CD14-positive monocyte (primary cell): ENCODE measurements around the gene JAG2. TPM values are rescaled to one million over a fixed set of nuclear protein-coding genes. Genes with fewer than 3 reads are reported as not detected.

Experiments used
- DNase-seq, 3 donors: peaks; one replicate each; pipeline ENCODE4 v3.0.0-alpha.2; 2011 to 2022
- H2AFZ ChIP-seq: 2 replicates; pipeline ENCODE4 v1.6.0; 2012; ENCODE audit warnings: mild to moderate bottlenecking, low read depth, low read length, inconsistent platforms; ENCODE audit not compliant: insufficient read depth, poor library complexity, severe bottlenecking
- H3K27ac ChIP-seq, 2 donors: 1 replicate in 1 of 2; 2 replicates in 1 of 2; pipeline ENCODE4 v1.5.1; 2012 to 2013; ENCODE audit warnings: low read length in 2 of 2, control low read depth in 1 of 2, inconsistent platforms in 1 of 2, low read depth in 1 of 2, mild to moderate bottlenecking in 1 of 2
- H3K27me3 ChIP-seq, 2 donors: one replicate each; pipeline versions ENCODE4 v1.6.0 to v1.6.1; 2011 to 2013; ENCODE audit warnings: low read length in 2 of 2; ENCODE audit not compliant: control insufficient read depth in 2 of 2, insufficient read depth in 2 of 2
- H3K36me3 ChIP-seq, 2 donors: replicated peaks in 1 of 2; 1 replicate in 1 of 2; 2 replicates in 1 of 2; pipeline versions ENCODE4 v1.5.1 to v1.6.1; 2012 to 2013; ENCODE audit warnings: low read length in 2 of 2, control low read depth in 1 of 2, inconsistent platforms in 1 of 2, mild to moderate bottlenecking in 1 of 2; ENCODE audit not compliant: insufficient read depth in 2 of 2, control insufficient read depth in 1 of 2
- H3K4me1 ChIP-seq, 2 donors: 1 replicate in 1 of 2; 2 replicates in 1 of 2; pipeline versions ENCODE4 v1.5.1 to v1.6.1; 2012 to 2013; ENCODE audit warnings: low read length in 2 of 2, control low read depth in 1 of 2, inconsistent platforms in 1 of 2, mild to moderate bottlenecking in 1 of 2, moderate library complexity in 1 of 2; ENCODE audit not compliant: insufficient read depth in 2 of 2, control insufficient read depth in 1 of 2
- H3K4me2 ChIP-seq: replicated peaks from 2 replicates; pipeline ENCODE3; 2012; ENCODE audit warnings: low read length, moderate library complexity, mild to moderate bottlenecking; ENCODE audit not compliant: poor library complexity, severe bottlenecking; ENCODE audit errors: extremely low read depth
- H3K4me3 ChIP-seq, 3 experiments: fragments of 200-600 bp in 1 of 3; sonication (generic) in 1 of 3; replicated peaks in 1 of 3; 1 replicate in 2 of 3; 2 replicates in 1 of 3; pipeline ENCODE4 v1.5.1; 2011 to 2013; ENCODE audit warnings: low read length in 3 of 3, mild to moderate bottlenecking in 3 of 3, control low read depth in 2 of 3, low read depth in 2 of 3, inconsistent platforms in 1 of 3, moderate library complexity in 1 of 3
- H3K79me2 ChIP-seq: 2 replicates; pipeline ENCODE4 v1.6.0; 2012; ENCODE audit warnings: mild to moderate bottlenecking, control low read depth, inconsistent platforms, low read length, moderate library complexity; ENCODE audit not compliant: insufficient read depth
- H3K9ac ChIP-seq: 2 replicates; pipeline ENCODE4 v1.6.0; 2017; ENCODE audit warnings: low read length, mild to moderate bottlenecking; ENCODE audit not compliant: insufficient read depth, poor library complexity, severe bottlenecking
- H3K9me3 ChIP-seq, 2 donors: replicated peaks in 1 of 2; 1 replicate in 1 of 2; 2 replicates in 1 of 2; pipeline versions ENCODE4 v1.5.1 to v1.6.1; 2012 to 2013; ENCODE audit warnings: low read length in 2 of 2, control low read depth in 1 of 2; ENCODE audit not compliant: control insufficient read depth in 1 of 2, insufficient read depth in 1 of 2
- H4K20me1 ChIP-seq: 2 replicates; pipeline ENCODE4 v1.6.0; 2012; ENCODE audit warnings: mild to moderate bottlenecking, low read length, control low read depth, moderate library complexity; ENCODE audit not compliant: insufficient read depth
- H3K27ac Mint-ChIP-seq, 7 donors: one replicate each; pipeline ENCODE4 v1.8.0; 2020; ENCODE audit warnings: mild to moderate bottlenecking in 7 of 7, mixed read lengths in 7 of 7, moderate library complexity in 6 of 7, inconsistent platforms in 2 of 7
- H3K27me3 Mint-ChIP-seq, 3 donors: one replicate each; pipeline ENCODE4 v1.8.0; 2021 to 2022; ENCODE audit warnings: low read depth in 3 of 3, mild to moderate bottlenecking in 3 of 3, mixed read lengths in 3 of 3, moderate library complexity in 3 of 3, inconsistent platforms in 1 of 3
- H3K36me3 Mint-ChIP-seq, 2 donors: one replicate each; pipeline ENCODE4 v1.8.0; 2020; ENCODE audit warnings: mixed read lengths in 2 of 2, inconsistent platforms in 1 of 2, mild to moderate bottlenecking in 1 of 2
- H3K4me1 Mint-ChIP-seq: one replicate; pipeline ENCODE4 v1.8.0; 2020; ENCODE audit warnings: mild to moderate bottlenecking, mixed read lengths
- H3K4me3 Mint-ChIP-seq, 2 donors: one replicate each; pipeline ENCODE4 v1.8.0; 2020; ENCODE audit warnings: mild to moderate bottlenecking in 2 of 2, mixed read lengths in 2 of 2, moderate library complexity in 1 of 2
- H3K9me3 Mint-ChIP-seq, 7 donors: one replicate each; pipeline ENCODE4 v1.8.0; 2020 to 2022; ENCODE audit warnings: mixed read lengths in 7 of 7, mild to moderate bottlenecking in 6 of 7, moderate library complexity in 6 of 7, inconsistent platforms in 2 of 7
- CTCF ChIP-seq: fragments of 200-600 bp; IDR thresholded peaks from one replicate; pipeline ENCODE4 v1.8.0; 2022; ENCODE audit warnings: antibody characterized with exemption, mild to moderate bottlenecking
- WGBS: methylation state at CpG from one replicate; pipeline ENCODE4 v1.1.5; 2013; ENCODE audit warnings: missing lambda C conversion rate; ENCODE audit not compliant: insufficient coverage; 5-methylcytosine and 5-hydroxymethylcytosine counted together
- intact Hi-C, 2 donors: fragments of 100-400 bp; cut with micrococcal nuclease; formaldehyde crosslinking; loops; one replicate each; pipeline versions ENCODE4 v1.15.0 to v1.15.1; 2023
- polyA plus RNA-seq, 3 donors: library from polyadenylated mRNA; depleted of rRNA in 1 of 3; unstranded in 2 of 3; stranded (reverse) in 1 of 3; fragments of 300-500 nt in 2 of 3; fragments of >200 nt in 1 of 3; fragmentation: Illumina TruSeq in 2 of 3; gene quantifications; 1 replicate in 2 of 3; 2 replicates in 1 of 3; pipeline ENCODE4 v1.2.3, GENCODE V29; 2012 to 2021

The JAG2 gene
- polyA plus RNA-seq, 3 donors: 1.2 TPM; not detected in 2

- Mint-ChIP-seq H3K27me3 (peaks cover 0 to 2% (median 0%) of the 10 kb centered on the region in 3 donors), H3K27ac (peak overlapping the region in 2 of 7 donors; percentile 6 to 50), H3K4me3 (no peak overlapping the region), H3K36me3 (peaks cover 31 to 62% of the 10 kb centered on the region in 2 donors), H3K9me3 (peaks cover 0 to 6% (median 2%) of the 10 kb centered on the region in 7 donors), H3K4me1 (no peaks in the 10 kb centered on the region)
- Histone ChIP-seq H3K9me3 (peaks cover 0 to 3% of the 10 kb centered on the region in 2 donors), H4K20me1 (peaks cover 3% of the 10 kb centered on the region), H3K36me3 (peaks cover 55 to 77% of the 10 kb centered on the region in 2 donors), H3K4me1 (no peaks in the 10 kb centered on the region), H3K79me2 (no peaks in the 10 kb centered on the region), H3K4me3 (no peak overlapping the region), H3K9ac (no peak overlapping the region), H3K27me3 (no peaks in the 10 kb centered on the region), H3K4me2 (no peak overlapping the region), H3K27ac (no peak overlapping the region), H2AFZ (no peak overlapping the region)
- intact Hi-C loops: no loop called here
- no peak for TF ChIP-seq CTCF
- 96% methylated on average over 15 of the region's 18 CpGs for WGBS
- no peak for DNase-seq
Measured at GRCh38 chr14:105212541-105213300, 44.1 kb upstream of the JAG2 start.

DNA sequence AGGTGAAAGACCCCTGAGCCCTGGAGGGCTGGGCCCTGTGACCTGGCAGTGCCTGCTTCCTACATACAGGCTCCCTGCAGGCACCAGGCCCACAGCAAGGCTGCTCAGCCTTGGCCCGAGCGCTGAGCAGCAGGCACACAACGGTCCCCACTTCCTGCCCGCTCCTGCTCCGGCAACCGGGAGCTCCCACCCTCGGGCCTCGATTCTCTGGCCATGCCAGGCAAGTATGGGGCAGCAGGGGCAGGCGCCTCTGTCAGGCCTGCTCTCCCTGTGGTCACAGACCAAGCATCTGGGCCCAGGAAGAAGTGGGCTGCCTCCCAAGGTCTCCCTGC is 43.1 kb upstream of the JAG2 start:
- Histone ChIP-seq H3K4me1 (no peaks in the 10 kb centered on the region), H3K27ac (no peak overlapping the region), H3K36me3 (peaks cover 45 to 67% of the 10 kb centered on the region in 2 donors), H3K9ac (no peak overlapping the region), H3K4me3 (no peak overlapping the region), H2AFZ (no peak overlapping the region), H4K20me1 (peaks cover 3% of the 10 kb centered on the region), H3K79me2 (no peaks in the 10 kb centered on the region), H3K27me3 (no peaks in the 10 kb centered on the region), H3K9me3 (peaks cover 0 to 3% of the 10 kb centered on the region in 2 donors), H3K4me2 (no peak overlapping the region)
- Mint-ChIP-seq H3K36me3 (peaks cover 23 to 52% of the 10 kb centered on the region in 2 donors), H3K9me3 (peaks cover 0 to 3% (median 0%) of the 10 kb centered on the region in 7 donors), H3K27me3 (peaks cover 0 to 1% (median 0%) of the 10 kb centered on the region in 3 donors), H3K4me3 (no peak overlapping the region), H3K4me1 (no peaks in the 10 kb centered on the region), H3K27ac (no peak overlapping the region)
- no peak for DNase-seq
- no peak for TF ChIP-seq CTCF
- intact Hi-C loops: no loop called here
- 80% methylated on average over 9 of the region's 9 CpGs for WGBS
